Measurements from ENCODE around the gene COL10A1. TPM values are rescaled to one million over a fixed set of nuclear protein-coding genes. Genes with fewer than 3 reads are reported as not detected.
A peak's percentile ranks its signal among the peaks of the same experiment; 100 is the strongest.
"Not testable (repeated sequence)": the region's sequence is repeated elsewhere in the genome, so short reads cannot be mapped to it uniquely, and the experiment has no call there.

Gene COL10A1
- total and polyA plus RNA-seq, 7 experiments from 2014 or later = 0.07 to 0.33 TPM; not detected in 5

GRCh38 chr6:116096048-116096759, 29.7 kb downstream of the COL10A1 start:
- Mint-ChIP-seq H3K4me1 (peaks cover 4 to 20% (median 16%) of the 10 kb centered on the region in 7 donors), H3K9me3 (peaks cover 0 to 19% (median 11%) of the 10 kb centered on the region in 11 donors), H3K27ac (peak overlapping the region in 1 of 9 donors; percentile 41)
- not testable (repeated sequence) for H3K4me3 Mint-ChIP-seq; H3K36me3 Mint-ChIP-seq; H3K4me3 ChIP-seq (ENCODE audit: low read length); H3K27me3 ChIP-seq (ENCODE audit: control insufficient read depth in 2 of 2, insufficient read depth in 2 of 2, low read length in 2 of 2); H3K9me3 ChIP-seq (ENCODE audit: control insufficient read depth in 2 of 3, low read length in 3 of 3); H3K27ac ChIP-seq (ENCODE audit: low read depth, low read length); H3K36me3 ChIP-seq (ENCODE audit: control insufficient read depth in 2 of 3, insufficient read depth in 3 of 3, low read length in 3 of 3); H3K27me3 Mint-ChIP-seq; H3K4me1 ChIP-seq (ENCODE audit: control insufficient read depth in 2 of 2, insufficient read depth in 2 of 2, low read length in 2 of 2); DNase-seq; ATAC-seq
- ChIA-PET CTCF (interaction anchor here (1.1 to 2.4 kb wide), 3 partner anchors 9 to 84 kb away, joined by 6 to 18 read pairs (median 6); no protein-coding TSS in a partner anchor), POLR2A (interaction anchor here (1.0 kb wide), 1 partner anchor 183 kb away, joined by 4 read pairs; no protein-coding TSS in a partner anchor)
- intact Hi-C loops (cut with micrococcal nuclease) = loop anchor here in 1 of 2 donors (5.0 kb wide), 1 partner anchor 199 kb away; no protein-coding TSS in a partner anchor

- peaks cover 0 to 6% (median 0%) of the 10 kb centered on the region in 3 experiments for H3K9me3 ChIP-seq (ENCODE audit: control insufficient read depth in 2 of 3, low read length in 3 of 3)
- no peaks in the 10 kb centered on the region for H3K36me3 ChIP-seq (ENCODE audit: control insufficient read depth in 2 of 3, insufficient read depth in 3 of 3, low read length in 3 of 3)
- POLR2A ChIA-PET = interaction anchor here (0.5 kb wide), 1 partner anchor 945 kb away, joined by 3 read pairs; no protein-coding TSS in a partner anchor
- H3K4me1 Mint-ChIP-seq = peaks cover 0 to 12% (median under 1%) of the 10 kb centered on the region in 7 donors
- peaks cover 0 to 8% (median 0%) of the 10 kb centered on the region in 5 donors for H3K27me3 Mint-ChIP-seq
- DNase-seq (no peak), ATAC-seq (no peak)
- no peaks in the 10 kb centered on the region for H3K27me3 ChIP-seq (ENCODE audit: control insufficient read depth in 2 of 2, insufficient read depth in 2 of 2, low read length in 2 of 2)
- CTCF ChIA-PET = no interaction called here
- no peak overlapping the region for H3K27ac Mint-ChIP-seq
- intact Hi-C loops (cut with micrococcal nuclease) = no loop called here
- no peak overlapping the region for H3K4me3 ChIP-seq (ENCODE audit: low read length)
- H3K4me1 ChIP-seq (ENCODE audit: control insufficient read depth in 2 of 2, insufficient read depth in 2 of 2, low read length in 2 of 2) = no peaks in the 10 kb centered on the region
- H3K27ac ChIP-seq (ENCODE audit: low read depth, low read length) = no peak overlapping the region
- no peak overlapping the region for H3K4me3 Mint-ChIP-seq
- H3K9me3 Mint-ChIP-seq = peaks cover 0 to 19% (median 11%) of the 10 kb centered on the region in 11 donors
- peaks cover 0 to 8% (median 2%) of the 10 kb centered on the region in 5 donors for H3K36me3 Mint-ChIP-seq
Observed at GRCh38 chr6:116094041-116094440, 31.9 kb downstream of the COL10A1 start.

GRCh38 chr6:116090251-116090650, 35.7 kb downstream of the COL10A1 start:
- ATAC-seq = peak; percentile 26
- no peaks in the 10 kb centered on the region for H3K36me3 ChIP-seq (ENCODE audit: control insufficient read depth in 2 of 3, insufficient read depth in 3 of 3, low read length in 3 of 3)
- ChIA-PET POLR2A (no interaction called here), CTCF (no interaction called here)
- H3K27ac ChIP-seq (ENCODE audit: low read depth, low read length) = no peak overlapping the region
- H3K4me1 ChIP-seq (ENCODE audit: control insufficient read depth in 2 of 2, insufficient read depth in 2 of 2, low read length in 2 of 2) = no peaks in the 10 kb centered on the region
- Mint-ChIP-seq H3K27me3 (peaks cover 0 to 8% (median 0%) of the 10 kb centered on the region in 5 donors), H3K27ac (no peak overlapping the region), H3K9me3 (peaks cover 0 to 2% (median 0%) of the 10 kb centered on the region in 11 donors), H3K4me1 (peaks cover 0 to 7% (median 0%) of the 10 kb centered on the region in 7 donors), H3K36me3 (no peaks in the 10 kb centered on the region), H3K4me3 (no peak overlapping the region)
- no peak for DNase-seq
- intact Hi-C loops (cut with micrococcal nuclease) = no loop called here
- H3K27me3 ChIP-seq (ENCODE audit: control insufficient read depth in 2 of 2, insufficient read depth in 2 of 2, low read length in 2 of 2) = no peaks in the 10 kb centered on the region
- H3K9me3 ChIP-seq (ENCODE audit: control insufficient read depth in 2 of 3, low read length in 3 of 3) = no peaks in the 10 kb centered on the region
- no peak overlapping the region for H3K4me3 ChIP-seq (ENCODE audit: low read length)

GRCh38 chr6:116088946-116089345, 37.0 kb downstream of the COL10A1 start:
- Mint-ChIP-seq H3K9me3 (no peaks in the 10 kb centered on the region), H3K4me3 (no peak overlapping the region), H3K27ac (no peak overlapping the region), H3K36me3 (no peaks in the 10 kb centered on the region), H3K27me3 (peaks cover 0 to 15% (median 4%) of the 10 kb centered on the region in 5 donors), H3K4me1 (peaks cover 0 to 7% (median 0%) of the 10 kb centered on the region in 7 donors)
- ATAC-seq (no peak), DNase-seq (no peak)
- ChIA-PET POLR2A (no interaction called here), CTCF (no interaction called here)
- Histone ChIP-seq H3K36me3 (ENCODE audit: control insufficient read depth in 2 of 3, insufficient read depth in 3 of 3, low read length in 3 of 3) (no peaks in the 10 kb centered on the region), H3K27me3 (ENCODE audit: control insufficient read depth in 2 of 2, insufficient read depth in 2 of 2, low read length in 2 of 2) (no peaks in the 10 kb centered on the region), H3K27ac (ENCODE audit: low read depth, low read length) (no peak overlapping the region), H3K4me3 (ENCODE audit: low read length) (no peak overlapping the region), H3K4me1 (ENCODE audit: control insufficient read depth in 2 of 2, insufficient read depth in 2 of 2, low read length in 2 of 2) (no peaks in the 10 kb centered on the region), H3K9me3 (ENCODE audit: control insufficient read depth in 2 of 3, low read length in 3 of 3) (no peaks in the 10 kb centered on the region)
- intact Hi-C loops (cut with micrococcal nuclease) = no loop called here

GRCh38 chr6:116087437-116088027, 38.4 kb downstream of the COL10A1 start:
- Histone ChIP-seq H3K4me1 (ENCODE audit: control insufficient read depth in 2 of 2, insufficient read depth in 2 of 2, low read length in 2 of 2) (no peaks in the 10 kb centered on the region), H3K27me3 (ENCODE audit: control insufficient read depth in 2 of 2, insufficient read depth in 2 of 2, low read length in 2 of 2) (no peaks in the 10 kb centered on the region), H3K9me3 (ENCODE audit: control insufficient read depth in 2 of 3, low read length in 3 of 3) (no peaks in the 10 kb centered on the region), H3K4me3 (ENCODE audit: low read length) (no peak overlapping the region), H3K36me3 (ENCODE audit: control insufficient read depth in 2 of 3, insufficient read depth in 3 of 3, low read length in 3 of 3) (no peaks in the 10 kb centered on the region), H3K27ac (ENCODE audit: low read depth, low read length) (no peak overlapping the region)
- DNase-seq = no peak
- intact Hi-C loops (cut with micrococcal nuclease) = no loop called here
- POLR2A ChIA-PET = interaction anchor here (0.6 kb wide), 1 partner anchor 11 kb away, joined by 3 read pairs; no protein-coding TSS in a partner anchor
- CTCF ChIA-PET = interaction anchor here (1.6 kb wide), 1 partner anchor 9 kb away, joined by 6 read pairs; no protein-coding TSS in a partner anchor
- H3K9me3 Mint-ChIP-seq = no peaks in the 10 kb centered on the region
- ATAC-seq = no peak
- H3K27me3 Mint-ChIP-seq = peaks cover 0 to 22% (median 12%) of the 10 kb centered on the region in 5 donors
- no peaks in the 10 kb centered on the region for H3K36me3 Mint-ChIP-seq
- no peak overlapping the region for H3K4me3 Mint-ChIP-seq
- peaks cover 0 to 7% (median 0%) of the 10 kb centered on the region in 7 donors for H3K4me1 Mint-ChIP-seq
- H3K27ac Mint-ChIP-seq = no peak overlapping the region

- intact Hi-C loops (cut with micrococcal nuclease) = no loop called here
- no peak for ATAC-seq
- no peaks in the 10 kb centered on the region for H3K9me3 ChIP-seq (ENCODE audit: control insufficient read depth in 2 of 3, low read length in 3 of 3)
- no peaks in the 10 kb centered on the region for H3K4me1 ChIP-seq (ENCODE audit: control insufficient read depth in 2 of 2, insufficient read depth in 2 of 2, low read length in 2 of 2)
- Mint-ChIP-seq H3K4me1 (no peaks in the 10 kb centered on the region), H3K27ac (no peak overlapping the region), H3K27me3 (peaks cover 4 to 28% (median 26%) of the 10 kb centered on the region in 5 donors), H3K4me3 (no peak overlapping the region), H3K36me3 (no peaks in the 10 kb centered on the region), H3K9me3 (peaks cover 0 to 1% (median 0%) of the 10 kb centered on the region in 11 donors)
- H3K27ac ChIP-seq (ENCODE audit: low read depth, low read length) = no peak overlapping the region
- no peaks in the 10 kb centered on the region for H3K36me3 ChIP-seq (ENCODE audit: control insufficient read depth in 2 of 3, insufficient read depth in 3 of 3, low read length in 3 of 3)
- ChIA-PET POLR2A (no interaction called here), CTCF (no interaction called here)
- H3K27me3 ChIP-seq (ENCODE audit: control insufficient read depth in 2 of 2, insufficient read depth in 2 of 2, low read length in 2 of 2) = no peaks in the 10 kb centered on the region
- no peak overlapping the region for H3K4me3 ChIP-seq (ENCODE audit: low read length)
- no peak for DNase-seq
Observed at GRCh38 chr6:116084284-116084683, 41.6 kb downstream of the COL10A1 start.

All from naive thymus-derived CD4-positive, alpha-beta T cell (primary cell).